Chondrocyte (in vitro differentiated cells): ENCODE measurements around the gene PPDPF. TPM values are rescaled to one million over a fixed set of nuclear protein-coding genes. Genes with fewer than 3 reads are reported as not detected.

Experiments
- DNase-seq: peaks from one replicate; pipeline ENCODE4 v3.0.0; 2021; ENCODE audit warnings: mixed read lengths, low spot score
- H3K27ac Mint-ChIP-seq: one replicate; pipeline ENCODE4 v1.8.0; 2021; ENCODE audit warnings: mild to moderate bottlenecking, moderate library complexity, mixed read lengths; ENCODE audit not compliant: unreplicated experiment
- H3K27me3 Mint-ChIP-seq: 2 replicates; pipeline ENCODE4 v1.8.0; 2021; ENCODE audit warnings: low read depth, mixed read lengths
- H3K36me3 Mint-ChIP-seq: 2 replicates; pipeline ENCODE4 v1.8.0; 2021; ENCODE audit warnings: low read depth, mixed read lengths
- H3K4me1 Mint-ChIP-seq: 2 replicates; pipeline ENCODE4 v1.8.0; 2021; ENCODE audit warnings: low read depth, mild to moderate bottlenecking, mixed read lengths
- H3K4me3 Mint-ChIP-seq: one replicate; pipeline ENCODE4 v1.8.0; 2021; ENCODE audit warnings: mild to moderate bottlenecking, moderate library complexity, mixed read lengths; ENCODE audit not compliant: unreplicated experiment
- H3K9me3 Mint-ChIP-seq: 2 replicates; pipeline ENCODE4 v1.8.0; 2021; ENCODE audit warnings: low read depth, mixed read lengths
- total RNA-seq: library from RNA; stranded (reverse); gene quantifications from 3 replicates; pipeline ENCODE4 v1.2.1, GENCODE V29; 2021
- TF ChIP-seq, protein P1 (sequence below): fragments of 200-600 bp; sonication (generic); IDR thresholded peaks from 2 replicates; pipeline ENCODE4 v1.5.0; 2021; ENCODE audit warnings: antibody characterized with exemption, mild to moderate bottlenecking, moderate library complexity

PPDPF gene
- total RNA-seq, 1 donor from 2014 or later: 261 TPM

DNA sequence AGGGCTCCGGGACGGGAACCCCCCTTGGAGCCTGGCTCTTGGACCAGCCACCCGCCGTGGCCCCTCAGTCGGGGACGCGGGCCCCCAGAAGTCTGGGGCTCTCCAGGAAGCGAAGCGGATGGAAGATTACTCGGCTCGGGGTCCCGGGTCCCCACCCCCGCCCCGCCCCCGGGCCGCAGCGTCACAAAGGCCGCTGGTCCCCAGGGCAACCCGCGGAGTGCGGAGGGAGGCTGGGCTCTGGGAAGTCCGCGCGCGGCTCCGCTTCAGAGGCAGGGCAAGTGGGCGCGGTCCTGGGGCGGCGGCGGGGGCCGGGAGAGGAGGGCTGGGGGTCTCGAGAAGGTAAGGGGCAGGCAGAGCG is 33.3 kb downstream of the PPDPF start, which contains the start of gene FNDC11:
Gene FNDC11, plus strand, starts transcription at position 227 of the 358 bp plus-strand sequence. CDS start 1,505 bp downstream, outside the sequence.
- H3K4me1 Mint-ChIP-seq: no peaks in the 10 kb centered on the region
- no peaks in the 10 kb centered on the region for H3K9me3 Mint-ChIP-seq
- peaks cover 2% of the 10 kb centered on the region for H3K27me3 Mint-ChIP-seq
- no peaks in the 10 kb centered on the region for H3K36me3 Mint-ChIP-seq
- peak within 1 kb of the TSS; percentile 59 for H3K4me3 Mint-ChIP-seq
- TF ChIP-seq, protein P1, sequence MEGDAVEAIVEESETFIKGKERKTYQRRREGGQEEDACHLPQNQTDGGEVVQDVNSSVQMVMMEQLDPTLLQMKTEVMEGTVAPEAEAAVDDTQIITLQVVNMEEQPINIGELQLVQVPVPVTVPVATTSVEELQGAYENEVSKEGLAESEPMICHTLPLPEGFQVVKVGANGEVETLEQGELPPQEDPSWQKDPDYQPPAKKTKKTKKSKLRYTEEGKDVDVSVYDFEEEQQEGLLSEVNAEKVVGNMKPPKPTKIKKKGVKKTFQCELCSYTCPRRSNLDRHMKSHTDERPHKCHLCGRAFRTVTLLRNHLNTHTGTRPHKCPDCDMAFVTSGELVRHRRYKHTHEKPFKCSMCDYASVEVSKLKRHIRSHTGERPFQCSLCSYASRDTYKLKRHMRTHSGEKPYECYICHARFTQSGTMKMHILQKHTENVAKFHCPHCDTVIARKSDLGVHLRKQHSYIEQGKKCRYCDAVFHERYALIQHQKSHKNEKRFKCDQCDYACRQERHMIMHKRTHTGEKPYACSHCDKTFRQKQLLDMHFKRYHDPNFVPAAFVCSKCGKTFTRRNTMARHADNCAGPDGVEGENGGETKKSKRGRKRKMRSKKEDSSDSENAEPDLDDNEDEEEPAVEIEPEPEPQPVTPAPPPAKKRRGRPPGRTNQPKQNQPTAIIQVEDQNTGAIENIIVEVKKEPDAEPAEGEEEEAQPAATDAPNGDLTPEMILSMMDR: no peak
- no peak for DNase-seq
- no peak within 1 kb of the TSS for H3K27ac Mint-ChIP-seq

DNA sequence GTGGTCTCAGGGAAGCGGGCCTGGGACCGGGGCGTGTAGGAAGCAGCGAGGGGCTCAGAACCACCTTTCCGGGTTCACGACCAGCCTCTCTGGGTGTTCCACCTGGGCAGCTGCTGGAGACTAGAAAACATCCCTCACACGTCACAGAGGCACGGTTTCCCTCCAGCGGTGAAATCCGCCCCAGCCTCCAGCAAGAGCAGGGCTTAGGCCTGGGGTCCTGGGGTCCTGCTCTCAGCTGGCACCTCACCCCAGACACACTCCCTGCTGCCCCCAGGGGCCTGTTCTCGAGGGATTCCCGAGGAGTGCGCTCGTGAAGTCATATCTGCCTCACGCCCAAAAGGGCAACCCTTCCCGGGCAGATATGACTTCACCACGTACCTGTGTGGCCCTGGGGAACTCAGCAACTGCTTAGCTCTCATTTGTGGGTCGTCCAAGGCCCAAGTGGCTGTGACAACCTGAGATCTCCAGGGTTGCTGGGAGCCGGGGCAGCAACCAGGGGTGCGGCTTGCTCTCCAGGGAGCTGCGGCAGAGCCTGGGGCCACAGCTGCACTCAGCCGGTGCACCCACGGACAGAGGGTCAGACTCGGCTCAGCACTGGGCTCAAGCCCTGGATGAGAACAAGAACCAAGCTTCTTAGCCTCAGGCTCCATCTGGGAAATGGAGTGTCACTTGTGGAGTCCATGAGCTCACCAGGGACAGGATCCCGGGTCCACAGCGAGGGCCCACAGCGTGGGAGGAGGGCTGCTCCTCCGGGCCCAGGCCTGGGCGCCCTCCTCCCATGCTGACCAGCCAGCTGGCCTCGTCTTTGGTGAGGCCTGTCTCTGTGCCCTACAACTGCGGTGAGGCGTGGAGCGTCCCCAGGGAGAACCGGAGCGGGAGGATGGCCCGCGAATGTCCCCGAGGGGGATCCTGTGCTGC is 34.1 kb downstream of the PPDPF start:
- H3K4me3 Mint-ChIP-seq: peak overlapping the region; percentile 59
- TF ChIP-seq, protein P1: no peak
- H3K9me3 Mint-ChIP-seq: no peaks in the 10 kb centered on the region
- no peak overlapping the region for H3K27ac Mint-ChIP-seq
- DNase-seq: no peak
- H3K4me1 Mint-ChIP-seq: no peaks in the 10 kb centered on the region
- H3K27me3 Mint-ChIP-seq: no peaks in the 10 kb centered on the region
- peaks cover 1% of the 10 kb centered on the region for H3K36me3 Mint-ChIP-seq

DNA sequence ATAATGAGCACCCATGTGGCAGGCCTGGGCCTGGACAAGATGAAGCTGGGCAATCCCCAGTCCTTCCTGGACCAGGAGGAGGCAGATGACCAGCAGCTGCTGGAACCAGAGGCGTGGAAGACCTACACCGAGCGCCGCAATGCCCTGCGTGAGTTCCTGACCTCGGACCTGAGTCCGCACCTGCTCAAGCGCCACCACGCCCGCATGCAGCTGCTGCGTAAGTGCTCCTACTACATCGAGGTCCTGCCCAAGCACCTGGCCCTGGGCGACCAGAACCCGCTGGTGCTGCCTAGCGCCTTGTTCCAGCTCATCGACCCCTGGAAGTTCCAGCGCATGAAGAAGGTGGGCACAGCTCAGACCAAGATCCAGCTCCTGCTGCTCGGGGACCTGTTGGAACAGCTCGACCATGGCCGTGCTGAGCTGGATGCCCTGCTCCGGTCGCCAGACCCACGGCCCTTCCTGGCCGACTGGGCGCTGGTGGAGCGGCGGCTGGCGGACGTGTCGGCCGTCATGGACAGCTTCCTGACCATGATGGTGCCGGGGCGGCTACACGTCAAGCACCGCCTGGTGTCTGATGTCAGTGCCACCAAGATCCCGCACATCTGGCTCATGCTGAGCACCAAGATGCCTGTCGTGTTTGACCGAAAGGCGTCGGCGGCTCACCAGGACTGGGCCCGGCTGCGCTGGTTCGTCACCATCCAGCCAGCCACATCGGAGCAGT is 35.3 kb downstream of the PPDPF start:
- Mint-ChIP-seq H3K9me3 (no peaks in the 10 kb centered on the region), H3K27ac (no peak overlapping the region), H3K4me1 (no peaks in the 10 kb centered on the region), H3K4me3 (no peak overlapping the region), H3K27me3 (no peaks in the 10 kb centered on the region), H3K36me3 (peaks cover 4% of the 10 kb centered on the region)
- no peak for DNase-seq
- TF ChIP-seq, protein P1: no peak

DNA sequence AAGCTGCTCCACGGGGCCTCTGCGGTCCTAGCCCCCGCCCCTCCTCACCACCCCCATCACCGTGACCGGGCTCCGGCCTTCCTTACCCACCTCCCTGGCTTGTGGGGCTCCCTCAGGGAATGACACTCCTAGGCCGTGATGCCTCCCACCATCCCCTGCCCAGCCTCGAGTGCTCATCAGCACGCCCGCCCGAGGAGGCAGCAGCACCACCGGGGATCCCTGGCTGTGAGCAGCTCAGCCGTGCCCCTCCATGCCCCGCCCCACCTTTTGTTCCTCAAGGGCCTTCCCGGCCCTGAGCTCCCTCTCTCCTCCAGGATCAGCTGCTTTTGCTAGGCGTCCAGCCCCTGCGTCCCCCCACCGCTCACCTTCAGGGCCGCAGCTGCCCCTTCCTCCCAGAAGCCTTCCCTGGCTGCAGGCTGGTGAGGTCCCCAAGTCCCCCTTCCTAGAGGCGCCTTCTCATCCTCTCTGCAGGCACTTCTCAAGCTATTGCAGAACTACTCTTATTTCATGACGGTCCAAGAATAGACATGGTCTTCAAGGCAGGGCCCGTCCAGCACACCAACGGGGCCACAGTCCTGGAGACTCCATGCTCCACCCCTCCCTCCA is 36.4 kb downstream of the PPDPF start:
- H3K4me1 Mint-ChIP-seq: no peaks in the 10 kb centered on the region
- H3K36me3 Mint-ChIP-seq: peaks cover 4% of the 10 kb centered on the region
- no peak overlapping the region for H3K4me3 Mint-ChIP-seq
- H3K9me3 Mint-ChIP-seq: no peaks in the 10 kb centered on the region
- TF ChIP-seq, protein P1: no peak
- no peaks in the 10 kb centered on the region for H3K27me3 Mint-ChIP-seq
- DNase-seq: no peak
- no peak overlapping the region for H3K27ac Mint-ChIP-seq

DNA sequence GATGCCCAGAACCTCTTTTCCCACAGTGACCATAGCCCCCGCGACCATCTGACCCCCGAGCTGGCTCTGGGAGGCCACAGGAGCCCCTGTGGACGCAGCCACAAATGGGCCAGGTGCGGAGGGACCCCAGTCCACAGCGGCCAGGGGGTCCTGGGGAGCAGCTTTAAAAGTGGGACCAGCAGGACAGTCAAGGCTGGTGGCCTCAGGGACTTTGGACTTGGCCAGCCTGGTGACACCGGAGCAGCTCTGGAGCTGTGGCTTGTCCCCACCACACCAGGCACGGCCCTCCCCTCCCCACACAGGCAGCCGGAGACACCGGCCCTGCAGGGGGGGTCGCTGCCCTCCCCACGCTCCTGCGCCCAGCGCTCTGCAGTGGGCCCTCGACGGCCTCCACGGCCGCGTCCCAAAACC is 36.9 kb downstream of the PPDPF start:
- no peak overlapping the region for H3K4me3 Mint-ChIP-seq
- no peaks in the 10 kb centered on the region for H3K9me3 Mint-ChIP-seq
- no peaks in the 10 kb centered on the region for H3K4me1 Mint-ChIP-seq

More for the DNA sequence above, 36.9 kb downstream of the PPDPF start:
- peaks cover 4% of the 10 kb centered on the region for H3K36me3 Mint-ChIP-seq
- no peak overlapping the region for H3K27ac Mint-ChIP-seq
- H3K27me3 Mint-ChIP-seq: no peaks in the 10 kb centered on the region
- no peak for DNase-seq
- TF ChIP-seq, protein P1: no peak
